Heart left ventricle (tissue), 13 donors: ENCODE data around the gene FARSB.

Experiments
- POLR2A ChIP-seq, 2 donors: fragments of 450-650 bp; IDR thresholded peaks; one replicate each; pipeline ENCODE4 v1.6.1; 2017; ENCODE audit warnings: antibody characterized with exemption in 2 of 2, mild to moderate bottlenecking in 2 of 2, moderate library complexity in 2 of 2
- TF ChIP-seq, protein P1 (sequence below), 12 donors: fragments of 200-600 bp; sonication (generic) in 4 of 12; IDR thresholded peaks; one replicate each; pipeline versions ENCODE4 v1.5.0 to v1.8.0; 2018 to 2022; ENCODE audit warnings: antibody characterized with exemption in 12 of 12, mild to moderate bottlenecking in 5 of 12
- donor health status: ischemic (EF 13 %, LVEDD 7.1; RV severe dilation, severe dysfunction).
- donor health status: DM: no; HTN: yes; CAD: no.
- donor health status: DM: no; HTN: no; CAD: no.
- donor health status: ischemic (EF 25% LVEDD 6.9; RV normal size, moderate dysfunction).
- donor health status: ischemic (EF 25% LVEDD 5.7; RV mildly dilated, moderate dysfunction).
- donor health status: ischemic (EF 35%, LVEDD 5.7; RV mildly dilated, moderate dysfunction).
- donor health status: nonischemic (EF 11% LVEDD 7.7; RV severe dilation, severe dysfunction).
- donor health status: DM: yes; HTN: yes; CAD: no.
- donor health status: PGD.
- donor health status: ischemic (EF 29% LVEDD 5.4; RV normal size, mild dysfunction).
- donor health status: nonischemic (EF 23%, LVEDD 6.1; RV moderate dilation, normal function).

DNA sequence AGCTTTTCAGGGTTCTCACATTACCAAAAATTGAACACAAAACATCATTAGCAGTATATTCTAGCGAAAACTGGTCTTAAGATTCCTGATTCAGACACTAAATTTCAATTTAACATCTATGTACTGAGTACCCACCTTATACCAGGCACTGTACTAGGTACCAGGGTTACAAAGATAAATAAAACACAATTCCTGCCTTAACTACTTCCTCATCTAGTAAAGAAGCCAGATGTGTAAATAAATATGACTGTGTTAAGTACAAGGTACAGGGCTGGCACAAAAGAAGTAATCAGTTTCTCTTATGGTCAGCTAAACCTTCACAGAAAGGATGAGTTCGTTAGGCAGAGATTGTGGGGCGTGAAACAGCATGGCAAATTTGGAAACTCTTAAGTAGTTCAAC, 6.1 kb downstream of the FARSB start:
- TF ChIP-seq, protein P1, sequence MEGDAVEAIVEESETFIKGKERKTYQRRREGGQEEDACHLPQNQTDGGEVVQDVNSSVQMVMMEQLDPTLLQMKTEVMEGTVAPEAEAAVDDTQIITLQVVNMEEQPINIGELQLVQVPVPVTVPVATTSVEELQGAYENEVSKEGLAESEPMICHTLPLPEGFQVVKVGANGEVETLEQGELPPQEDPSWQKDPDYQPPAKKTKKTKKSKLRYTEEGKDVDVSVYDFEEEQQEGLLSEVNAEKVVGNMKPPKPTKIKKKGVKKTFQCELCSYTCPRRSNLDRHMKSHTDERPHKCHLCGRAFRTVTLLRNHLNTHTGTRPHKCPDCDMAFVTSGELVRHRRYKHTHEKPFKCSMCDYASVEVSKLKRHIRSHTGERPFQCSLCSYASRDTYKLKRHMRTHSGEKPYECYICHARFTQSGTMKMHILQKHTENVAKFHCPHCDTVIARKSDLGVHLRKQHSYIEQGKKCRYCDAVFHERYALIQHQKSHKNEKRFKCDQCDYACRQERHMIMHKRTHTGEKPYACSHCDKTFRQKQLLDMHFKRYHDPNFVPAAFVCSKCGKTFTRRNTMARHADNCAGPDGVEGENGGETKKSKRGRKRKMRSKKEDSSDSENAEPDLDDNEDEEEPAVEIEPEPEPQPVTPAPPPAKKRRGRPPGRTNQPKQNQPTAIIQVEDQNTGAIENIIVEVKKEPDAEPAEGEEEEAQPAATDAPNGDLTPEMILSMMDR (IDR thresholded peaks at IDR 0.05) = no peak
- TF ChIP-seq POLR2A (IDR thresholded peaks at IDR 0.05) = no peak
